ENCODE measurements around the gene AGBL4.

AGBL4 gene

DNA sequence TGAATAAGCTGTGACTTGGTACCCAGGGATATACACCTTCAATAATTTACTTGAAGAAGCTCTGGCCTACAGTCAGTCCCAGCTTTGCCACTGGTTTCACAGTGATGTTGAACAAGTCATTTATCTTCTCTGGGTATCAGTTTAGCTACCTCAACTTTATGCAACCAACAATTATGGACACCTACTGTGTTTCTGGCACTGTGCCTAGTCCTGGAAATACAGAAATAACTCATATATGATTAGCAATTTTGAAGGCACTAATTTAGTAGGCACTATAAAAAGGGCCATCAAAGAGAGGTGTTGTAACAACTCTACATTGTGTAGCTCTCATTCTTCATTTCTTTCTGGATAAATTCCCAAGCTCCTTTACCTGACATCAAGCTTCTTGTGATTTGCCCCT, 1463.2 kb downstream of the AGBL4 start:
- TF ChIP-seq GATA2 (IDR thresholded peaks at IDR 0.05; ENCODE audit: low read depth, low read length): no peak
- no peak for TF ChIP-seq GATA3 (IDR thresholded peaks at IDR 0.05; ENCODE audit: low read depth, low read length)

DNA sequence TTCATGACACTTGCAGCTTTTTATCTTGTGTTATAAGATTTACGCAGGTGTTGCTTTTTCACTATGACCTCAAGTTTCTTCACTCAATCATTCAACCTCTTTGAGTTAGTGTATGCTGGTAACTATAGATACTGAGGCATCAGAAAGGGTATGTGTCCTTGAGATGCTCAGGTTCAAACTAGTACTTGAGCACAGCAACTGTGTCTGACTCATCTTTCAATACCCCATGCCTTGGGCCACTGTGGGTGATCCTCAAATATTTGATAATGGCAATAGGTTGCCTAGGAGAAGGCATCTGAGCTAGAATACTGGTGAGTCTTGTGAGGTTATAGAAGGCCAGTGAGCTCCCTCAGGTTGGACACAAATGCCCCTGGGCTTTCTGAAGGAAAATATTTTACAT, 1463.6 kb downstream of the AGBL4 start:
- no peak for TF ChIP-seq GATA2 (IDR thresholded peaks at IDR 0.05; ENCODE audit: low read depth, low read length)
- no peak for TF ChIP-seq GATA3 (IDR thresholded peaks at IDR 0.05; ENCODE audit: low read depth, low read length)

GRCh38 chr1:48558366-48558765, 1465.4 kb downstream of the AGBL4 start:
- no peak for TF ChIP-seq GATA3 (IDR thresholded peaks at IDR 0.05; ENCODE audit: low read depth, low read length)
- TF ChIP-seq GATA2 (IDR thresholded peaks at IDR 0.05; ENCODE audit: low read depth, low read length): no peak

DNA sequence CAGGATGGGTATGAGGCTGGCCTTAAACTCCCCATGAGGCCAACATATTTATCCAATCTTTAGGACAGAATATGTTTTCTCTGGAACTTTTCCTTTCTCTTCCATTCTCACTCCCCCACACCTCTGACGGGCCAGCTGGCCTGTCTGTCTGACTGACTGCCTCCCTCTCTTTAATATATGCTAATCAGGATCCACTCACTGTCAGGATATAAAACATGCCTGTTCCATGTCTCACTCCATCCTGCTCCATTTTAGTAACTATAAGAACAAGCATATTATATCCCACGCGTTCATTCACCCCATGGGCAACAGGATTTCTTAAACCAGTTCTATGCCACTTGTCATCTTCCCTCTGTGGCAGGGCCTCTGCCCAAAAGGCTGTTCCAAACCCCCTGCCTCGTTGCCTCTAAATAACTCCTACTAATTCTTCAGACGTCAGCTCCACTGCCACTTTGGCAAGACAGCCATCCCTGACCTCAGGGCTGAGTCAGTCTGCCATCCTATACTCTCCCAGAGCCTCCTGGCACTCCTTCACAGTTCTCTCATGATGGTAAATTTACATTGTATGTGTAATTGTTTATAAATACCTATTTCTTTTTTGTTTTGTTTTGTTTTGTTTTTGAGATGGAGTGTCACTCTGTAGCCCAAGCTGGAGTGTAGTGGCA, 1467.4 kb downstream of the AGBL4 start:
- no peak for TF ChIP-seq GATA2 (IDR thresholded peaks at IDR 0.05; ENCODE audit: low read depth, low read length)
- no peak for TF ChIP-seq GATA3 (IDR thresholded peaks at IDR 0.05; ENCODE audit: low read depth, low read length)

- no peak for TF ChIP-seq GATA2 (IDR thresholded peaks at IDR 0.05; ENCODE audit: low read depth, low read length)
Observed at GRCh38 chr1:48555271-48555670, 1468.5 kb downstream of the AGBL4 start.

GRCh38 chr1:48552903-48553606, 1470.7 kb downstream of the AGBL4 start:
- TF ChIP-seq GATA3 (IDR thresholded peaks at IDR 0.05; ENCODE audit: low read depth, low read length) (no peak), GATA2 (IDR thresholded peaks at IDR 0.05; ENCODE audit: low read depth, low read length) (no peak)

DNA sequence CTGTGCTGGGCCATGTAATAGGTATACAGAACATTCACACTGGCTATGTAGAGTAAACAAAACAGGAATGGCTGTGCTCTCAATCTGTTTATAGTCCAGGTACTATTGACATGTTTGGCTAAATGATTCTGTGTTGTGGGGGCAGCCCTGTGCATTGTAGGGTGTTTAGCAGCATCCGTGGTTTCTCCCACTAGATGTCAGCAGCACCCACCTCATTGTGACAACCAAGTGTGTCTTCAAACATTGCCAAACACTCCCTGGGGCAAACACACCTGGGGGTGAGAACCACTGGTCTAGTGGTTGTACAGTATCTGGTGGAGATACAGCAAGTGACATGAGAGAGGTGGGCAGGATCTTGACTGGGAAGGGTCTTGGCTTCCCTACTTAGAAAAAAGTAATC, 1471.3 kb downstream of the AGBL4 start:
- TF ChIP-seq GATA3 (IDR thresholded peaks at IDR 0.05; ENCODE audit: low read depth, low read length) (no peak), GATA2 (IDR thresholded peaks at IDR 0.05; ENCODE audit: low read depth, low read length) (no peak)

DNA sequence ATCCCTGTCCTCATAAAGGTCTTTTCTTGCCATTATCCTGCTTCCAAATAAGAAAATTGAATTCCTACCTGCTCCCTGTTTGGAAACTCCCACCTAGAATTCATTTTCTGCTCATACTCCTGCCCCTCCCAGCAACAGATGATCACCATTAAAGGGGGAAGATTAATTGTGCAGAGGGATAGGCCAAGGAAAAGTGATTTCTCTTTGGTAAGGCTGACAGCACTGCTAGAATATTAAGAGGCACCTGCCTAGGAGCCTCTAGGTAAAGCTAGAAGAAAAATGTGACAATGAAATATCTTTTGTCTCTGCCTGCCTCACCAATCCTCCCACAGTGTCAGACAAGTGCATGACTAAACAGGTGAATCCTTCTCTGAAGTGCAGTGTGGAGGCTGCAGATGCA, 1474.8 kb downstream of the AGBL4 start:
- TF ChIP-seq GATA3 (IDR thresholded peaks at IDR 0.05; ENCODE audit: low read depth, low read length) (no peak), GATA2 (IDR thresholded peaks at IDR 0.05; ENCODE audit: low read depth, low read length) (no peak)

DNA sequence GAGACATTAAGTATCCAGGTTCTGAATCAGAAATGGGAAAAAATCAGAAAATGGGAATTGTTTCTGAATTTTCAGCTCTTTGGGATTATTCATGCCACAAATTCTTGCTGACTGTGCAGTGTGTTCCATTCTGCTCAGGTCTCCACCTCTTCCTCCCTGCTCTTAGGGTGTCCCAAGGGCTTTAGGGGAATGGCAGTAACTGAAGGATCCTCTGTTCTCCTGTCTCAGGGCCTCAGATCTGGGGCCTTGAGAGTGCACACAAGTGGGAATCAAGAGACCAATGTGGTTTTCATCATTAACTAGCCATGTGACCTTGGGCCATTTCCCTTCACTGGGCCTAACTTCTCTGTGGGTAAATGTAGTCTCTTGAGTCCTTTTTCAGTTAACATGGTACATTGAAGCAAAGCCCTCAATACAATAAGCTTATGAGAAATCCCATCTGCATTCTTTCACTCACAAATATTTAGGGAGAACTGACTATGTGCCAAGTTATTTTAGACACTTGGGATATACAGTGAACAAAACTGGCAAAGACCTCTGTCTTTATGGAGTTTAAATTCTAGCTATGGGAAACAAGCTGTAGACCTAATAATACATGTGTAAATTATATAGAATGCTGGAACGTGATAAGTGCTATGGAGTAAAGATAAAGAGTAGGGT, 1476.1 kb downstream of the AGBL4 start:
- TF ChIP-seq GATA3 (IDR thresholded peaks at IDR 0.05; ENCODE audit: low read depth, low read length) (no peak), GATA2 (IDR thresholded peaks at IDR 0.05; ENCODE audit: low read depth, low read length) (no peak)

DNA sequence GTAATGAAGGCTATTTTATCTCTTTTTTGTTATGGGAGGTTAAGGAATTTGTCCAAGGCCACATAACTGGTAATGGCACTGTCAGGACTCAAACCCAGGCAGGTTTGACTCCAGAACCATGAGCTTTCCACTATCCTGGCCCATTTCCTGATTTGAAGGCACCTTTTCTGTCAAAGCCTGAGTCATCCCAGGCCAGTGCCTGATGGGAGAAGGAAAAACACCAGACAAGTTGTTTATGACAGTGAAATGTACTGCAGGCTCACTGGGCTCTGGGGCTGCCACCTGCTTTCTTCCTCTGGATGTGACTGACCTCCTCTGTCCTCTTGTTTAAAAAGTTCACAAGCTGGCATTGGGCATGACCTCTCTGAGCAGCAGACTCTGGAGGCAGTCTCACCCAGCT, 1479.9 kb downstream of the AGBL4 start:
- TF ChIP-seq GATA3 (IDR thresholded peaks at IDR 0.05; ENCODE audit: low read depth, low read length): no peak

- TF ChIP-seq GATA3 (IDR thresholded peaks at IDR 0.05; ENCODE audit: low read depth, low read length): no peak
- no peak for TF ChIP-seq GATA2 (IDR thresholded peaks at IDR 0.05; ENCODE audit: low read depth, low read length)
Observed at GRCh38 chr1:48540587-48540986, 1483.2 kb downstream of the AGBL4 start.

DNA sequence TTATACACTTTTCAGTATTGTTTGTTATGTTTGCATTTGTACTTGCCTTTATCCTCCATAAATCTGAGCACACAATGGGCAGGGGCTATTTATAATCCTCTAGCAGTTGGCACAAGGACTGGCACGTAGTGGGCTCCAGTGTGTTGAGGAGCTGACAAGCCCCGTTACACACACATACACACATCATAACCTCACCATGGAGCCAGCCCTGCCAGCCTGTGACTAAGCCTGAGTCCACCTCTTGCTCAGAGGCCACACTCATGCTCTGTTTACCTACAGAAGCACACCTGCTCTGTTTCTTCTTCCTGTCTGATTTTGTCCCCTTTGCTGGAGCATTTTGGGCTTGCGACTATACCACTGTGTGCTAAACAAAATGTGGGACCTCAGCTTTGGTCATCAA, 1487.3 kb downstream of the AGBL4 start:
- TF ChIP-seq GATA3 (IDR thresholded peaks at IDR 0.05; ENCODE audit: low read depth, low read length): no peak
- TF ChIP-seq GATA2 (IDR thresholded peaks at IDR 0.05; ENCODE audit: low read depth, low read length): no peak

GRCh38 chr1:48532976-48533375, 1490.8 kb downstream of the AGBL4 start:
- TF ChIP-seq GATA2 (IDR thresholded peaks at IDR 0.05; ENCODE audit: low read depth, low read length) (no peak), GATA3 (IDR thresholded peaks at IDR 0.05; ENCODE audit: low read depth, low read length) (no peak)

GRCh38 chr1:48530727-48531351, 1492.9 kb downstream of the AGBL4 start:
- TF ChIP-seq GATA2 (IDR thresholded peaks at IDR 0.05; ENCODE audit: low read depth, low read length) (no peak), GATA3 (IDR thresholded peaks at IDR 0.05; ENCODE audit: low read depth, low read length) (no peak)

- TF ChIP-seq GATA2 (IDR thresholded peaks at IDR 0.05; ENCODE audit: low read depth, low read length): no peak
- no peak for TF ChIP-seq GATA3 (IDR thresholded peaks at IDR 0.05; ENCODE audit: low read depth, low read length)
Observed at GRCh38 chr1:48527051-48527450, 1496.7 kb downstream of the AGBL4 start.

Measured in SH-SY5Y (cell line).